ENCODE results near the gene MRPL17.

GRCh38 chr11:6631361-6631890, 51.7 kb downstream of the MRPL17 start:
- TF ChIP-seq MXI1 (conservative IDR thresholded peaks at IDR 0.05; ENCODE audit: poor library complexity, severe bottlenecking) = no peak
- no peak for TF ChIP-seq CTCF (IDR thresholded peaks at IDR 0.05; ENCODE audit: poor library complexity, severe bottlenecking)
- no peak for TF ChIP-seq EP300 (conservative IDR thresholded peaks at IDR 0.05; ENCODE audit: poor library complexity, severe bottlenecking)
- no peak for TF ChIP-seq POLR2AphosphoS5 (IDR thresholded peaks at IDR 0.05)
- TF ChIP-seq SMC3 (conservative IDR thresholded peaks at IDR 0.05; ENCODE audit: poor library complexity) = no peak
